Right lobe of liver (tissue), 6 donors: ENCODE measurements around the gene BCL2A1. TPM values are rescaled to one million over a fixed set of nuclear protein-coding genes. Genes with fewer than 3 reads are reported as not detected.

Source experiments
- ATAC-seq, 4 donors: fragments of 200-7000 bp; cut with Tn5 transposase; one replicate each; pipeline ENCODE4 v1.9.1; 2020; ENCODE audit warnings: mild to moderate bottlenecking in 4 of 4, moderate library complexity in 4 of 4
- DNase-seq, 3 donors: peaks; one replicate each; pipeline ENCODE4 v3.0.0-alpha.2; 2020
- H3K27ac ChIP-seq, 3 donors: fragments of 200-600 bp; one replicate each; pipeline ENCODE4 v1.8.0; 2022
- H3K27me3 ChIP-seq, 2 donors: fragments of 200-600 bp; one replicate each; pipeline ENCODE4 v1.8.0; 2022
- H3K36me3 ChIP-seq, 4 donors: fragments of 200-600 bp; sonication (generic) in 1 of 4; one replicate each; pipeline versions ENCODE4 v1.5.1 to v1.8.0; 2017 to 2022; ENCODE audit warnings: control low read depth in 1 of 4
- H3K4me1 ChIP-seq, 4 donors: fragments of 200-600 bp; sonication (generic) in 1 of 4; one replicate each; pipeline versions ENCODE4 v1.5.1 to v1.8.0; 2017 to 2022; ENCODE audit warnings: control low read depth in 1 of 4
- H3K4me3 ChIP-seq, 3 donors: fragments of 200-600 bp; one replicate each; pipeline ENCODE4 v1.8.0; 2022
- H3K9me3 ChIP-seq, 4 donors: fragments of 200-600 bp; sonication (generic) in 1 of 4; one replicate each; pipeline versions ENCODE4 v1.5.1 to v1.8.0; 2017 to 2022; ENCODE audit warnings: control low read depth in 1 of 4
- CTCF ChIP-seq, 4 donors: fragments of 200-600 bp in 3 of 4; fragments of 450-650 bp in 1 of 4; IDR thresholded peaks; one replicate each; pipeline versions ENCODE4 v1.5.1 to v1.8.0; 2016 to 2022; ENCODE audit warnings: antibody characterized with exemption in 4 of 4, mild to moderate bottlenecking in 2 of 4
- POLR2A ChIP-seq: fragments of 450-650 bp; IDR thresholded peaks from one replicate; pipeline ENCODE4 v1.6.1; 2017; ENCODE audit warnings: antibody characterized with exemption, mild to moderate bottlenecking
- WGBS: methylation state at CpG from one replicate; pipeline ENCODE4 v1.1.6; 2018; ENCODE audit warnings: low coverage, low lambda C conversion rate; ENCODE audit not compliant: insufficient coverage; ENCODE audit errors: missing lambda C conversion rate; 5-methylcytosine and 5-hydroxymethylcytosine counted together
- intact Hi-C, 2 donors: fragments of 100-400 bp; cut with DNase I; formaldehyde crosslinking; loops; one replicate each; pipeline versions ENCODE4 v1.11.2 to v1.14.1; 2022
- total RNA-seq, 6 experiments: library from RNA; depleted of rRNA in 2 of 6; stranded (reverse); fragments of >200 nt in 2 of 6; fragmentation: NEBNext Ultra II Directional in 3 of 6; extraction: Animal tissue kit (Norgen Biotek cat#: 25700) in 3 of 6; gene quantifications; one replicate each; pipeline versions ENCODE4 v1.1.0 to v1.2.4, GENCODE V29; 2016 to 2023
- donor health status: DM: no; HTN: yes; CAD: no.
- donor health status: DM: no; HTN: no; CAD: no.
- donor health status: DM: no; HTN: no; CAD: no.
- donor health status: DM: no; HTN: yes; CAD: no.
- donor health status: DM: no; HTN: yes; CAD: no.

BCL2A1 gene
- total RNA-seq, 6 experiments from 2014 or later, result 0.26 to 6.9 (median 1.8) TPM

- TF ChIP-seq CTCF (IDR thresholded peaks at IDR 0.05) (no peak), POLR2A (no peak)
- peaks cover 0 to 5% (median 0%) of the 10 kb centered on the region in 4 donors for H3K4me1 ChIP-seq
- H3K27me3 ChIP-seq, result no peaks in the 10 kb centered on the region
- H3K9me3 ChIP-seq, result peaks cover 0 to 3% (median 0%) of the 10 kb centered on the region in 4 donors
- peak overlapping the region; percentile 80 to 86 (median 83) for H3K4me3 ChIP-seq
- intact Hi-C loops, result no loop called here
- DNase-seq (no peak), ATAC-seq (peak in 2 of 4 donors; percentile 0 to 2)
- peaks cover 0 to 11% (median 0%) of the 10 kb centered on the region in 4 donors for H3K36me3 ChIP-seq
- H3K27ac ChIP-seq, result peak overlapping the region; percentile 91 to 96 (median 96)
- 12% methylated on average over 16 of the region's 17 CpGs for WGBS
These were observed 48.4 kb downstream of the BCL2A1 start for GRCh38 chr15:79922512-79923078.

GRCh38 chr15:79919749-79920511 is 51.1 kb downstream of the BCL2A1 start:
- TF ChIP-seq CTCF (IDR thresholded peaks at IDR 0.05) (no peak), POLR2A (no peak)
- WGBS, result 90% methylated on average over 11 of the region's 12 CpGs
- Histone ChIP-seq H3K27ac (no peak overlapping the region), H3K9me3 (peaks cover 0 to 15% (median 8%) of the 10 kb centered on the region in 4 donors), H3K4me1 (peaks cover 0 to 5% (median 0%) of the 10 kb centered on the region in 4 donors), H3K4me3 (no peak overlapping the region), H3K36me3 (peaks cover 0 to 11% (median 0%) of the 10 kb centered on the region in 4 donors), H3K27me3 (no peaks in the 10 kb centered on the region)
- intact Hi-C loops, result no loop called here
- ATAC-seq (no peak), DNase-seq (no peak)

GRCh38 chr15:79919090-79919748 is 51.8 kb downstream of the BCL2A1 start:
- ATAC-seq (no peak), DNase-seq (no peak)
- Histone ChIP-seq H3K27me3 (no peaks in the 10 kb centered on the region), H3K27ac (no peak overlapping the region), H3K9me3 (peaks cover 0 to 20% (median 11%) of the 10 kb centered on the region in 4 donors), H3K4me1 (peaks cover 0 to 1% (median 0%) of the 10 kb centered on the region in 4 donors), H3K4me3 (no peak overlapping the region), H3K36me3 (peaks cover 0 to 11% (median 0%) of the 10 kb centered on the region in 4 donors)
- TF ChIP-seq CTCF (IDR thresholded peaks at IDR 0.05) (no peak), POLR2A (no peak)
- 92% methylated on average over 14 of the region's 27 CpGs for WGBS
- intact Hi-C loops, result no loop called here

- DNase-seq (no peak), ATAC-seq (no peak)
- intact Hi-C loops, result no loop called here
- Histone ChIP-seq H3K27ac (no peak overlapping the region), H3K36me3 (peaks cover 0 to 11% (median 0%) of the 10 kb centered on the region in 4 donors), H3K4me3 (no peak overlapping the region), H3K9me3 (peaks cover 0 to 20% (median 11%) of the 10 kb centered on the region in 4 donors), H3K4me1 (no peaks in the 10 kb centered on the region), H3K27me3 (no peaks in the 10 kb centered on the region)
- 78% methylated on average over 5 of the region's 11 CpGs for WGBS
- TF ChIP-seq POLR2A (no peak), CTCF (IDR thresholded peaks at IDR 0.05) (no peak)
These were observed 52.7 kb downstream of the BCL2A1 start for GRCh38 chr15:79918278-79918677.
